ENCODE results near the gene SLC16A3. TPM values are rescaled to one million over a fixed set of nuclear protein-coding genes. Genes with fewer than 3 reads are reported as not detected.

SLC16A3 gene
- total and polyA plus RNA-seq, 11 donors, result 6.5 to 56.0 (median 12.9) TPM

DNA sequence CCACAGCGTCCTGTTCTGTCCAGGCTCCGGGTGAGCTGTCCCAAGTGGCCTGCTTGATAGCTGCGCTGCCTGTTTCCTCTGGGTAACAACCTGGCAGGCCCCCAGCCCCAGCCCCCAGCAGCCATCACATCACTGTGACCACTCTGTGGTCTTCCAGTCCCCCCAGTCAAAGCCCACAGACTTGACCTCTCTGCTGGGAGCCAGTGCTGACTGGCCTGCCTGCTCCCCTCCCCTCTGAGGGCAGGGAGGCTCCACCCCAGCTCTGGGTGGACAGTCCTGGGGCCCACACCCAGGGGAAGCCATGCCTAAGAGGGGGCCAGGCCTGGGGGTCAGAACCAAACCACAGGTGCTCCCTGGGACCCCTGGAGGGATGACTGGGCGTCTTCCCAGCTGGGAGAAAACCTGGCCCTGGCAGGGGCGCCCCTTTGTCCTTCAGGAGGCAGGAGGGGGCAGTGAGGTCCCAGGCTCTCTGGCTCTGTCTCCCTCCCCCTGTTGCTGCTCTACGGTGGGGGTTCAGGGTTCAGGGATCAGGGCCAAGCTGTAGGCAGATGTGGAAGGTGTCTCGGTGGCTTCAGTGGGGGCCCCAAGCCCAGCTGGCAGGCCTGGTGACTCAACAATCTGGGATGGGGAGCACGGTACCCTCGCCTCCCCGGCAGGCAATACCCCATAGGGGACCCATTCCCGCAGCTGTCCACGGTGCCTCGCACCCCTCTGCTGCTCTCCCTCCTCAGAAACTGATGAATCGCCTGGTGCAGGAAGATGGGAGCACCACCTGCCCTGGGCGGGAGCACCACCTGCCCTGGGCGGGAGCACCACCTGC, 1.8 kb upstream of the SLC16A3 start:
- 72 to 85% (median 80%) methylated on average over 12 to 16 of the region's 16 CpGs for WGBS, 4 donors
- peaks cover 0 to 6% (median 0%) of the 10 kb centered on the region in 9 donors for H3K27me3 ChIP-seq
- ATAC-seq, result no peak
- TF ChIP-seq, protein P1, sequence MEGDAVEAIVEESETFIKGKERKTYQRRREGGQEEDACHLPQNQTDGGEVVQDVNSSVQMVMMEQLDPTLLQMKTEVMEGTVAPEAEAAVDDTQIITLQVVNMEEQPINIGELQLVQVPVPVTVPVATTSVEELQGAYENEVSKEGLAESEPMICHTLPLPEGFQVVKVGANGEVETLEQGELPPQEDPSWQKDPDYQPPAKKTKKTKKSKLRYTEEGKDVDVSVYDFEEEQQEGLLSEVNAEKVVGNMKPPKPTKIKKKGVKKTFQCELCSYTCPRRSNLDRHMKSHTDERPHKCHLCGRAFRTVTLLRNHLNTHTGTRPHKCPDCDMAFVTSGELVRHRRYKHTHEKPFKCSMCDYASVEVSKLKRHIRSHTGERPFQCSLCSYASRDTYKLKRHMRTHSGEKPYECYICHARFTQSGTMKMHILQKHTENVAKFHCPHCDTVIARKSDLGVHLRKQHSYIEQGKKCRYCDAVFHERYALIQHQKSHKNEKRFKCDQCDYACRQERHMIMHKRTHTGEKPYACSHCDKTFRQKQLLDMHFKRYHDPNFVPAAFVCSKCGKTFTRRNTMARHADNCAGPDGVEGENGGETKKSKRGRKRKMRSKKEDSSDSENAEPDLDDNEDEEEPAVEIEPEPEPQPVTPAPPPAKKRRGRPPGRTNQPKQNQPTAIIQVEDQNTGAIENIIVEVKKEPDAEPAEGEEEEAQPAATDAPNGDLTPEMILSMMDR (IDR thresholded peaks at IDR 0.05), result no peak
- TF ChIP-seq POLR2A (IDR thresholded peaks at IDR 0.05), result no peak
- DNase-seq, result peak in 1 of 5 donors; percentile 29
- intact Hi-C loops (cut with DNase I), result no loop called here
- no peak overlapping the region for H3K4me3 ChIP-seq
- H3K27ac ChIP-seq, result peak overlapping the region in 1 of 12 donors; percentile 99
- no peaks in the 10 kb centered on the region for H3K9me3 ChIP-seq
- H3K4me1 ChIP-seq, result peaks cover 0 to 58% (median 32%) of the 10 kb centered on the region in 12 donors
- H3K36me3 ChIP-seq, result no peaks in the 10 kb centered on the region

DNA sequence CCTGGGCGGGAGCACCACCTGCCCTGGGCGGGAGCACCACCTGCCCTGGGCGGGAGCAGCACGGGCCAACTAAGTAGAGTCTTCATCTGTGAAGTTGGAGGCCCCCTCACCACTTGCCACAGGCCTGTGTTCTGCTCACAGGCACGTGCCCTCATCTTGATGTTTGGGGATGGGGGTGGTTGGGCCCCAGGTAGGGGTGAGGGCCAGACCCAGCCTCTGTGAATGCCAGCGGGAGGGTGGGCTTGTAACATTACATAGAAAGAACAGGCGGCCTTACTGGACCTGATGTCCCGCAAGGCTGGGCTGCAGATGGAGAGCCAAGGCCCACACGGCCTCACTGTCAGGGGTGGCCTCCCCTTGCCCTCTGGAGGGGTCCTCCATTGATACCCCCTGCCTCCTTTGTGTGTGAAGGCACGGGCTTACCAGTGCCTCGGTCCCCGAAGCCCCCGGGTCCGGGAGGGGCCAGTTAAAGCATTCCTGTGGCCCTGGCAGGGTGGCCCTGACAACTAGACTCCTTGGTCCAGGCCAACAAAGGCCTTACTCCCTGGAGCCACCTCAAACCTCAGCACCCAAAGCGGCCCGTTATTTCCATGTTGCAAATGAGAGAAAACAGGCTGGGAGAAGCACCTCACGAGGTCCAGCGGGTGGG, 1.1 kb upstream of the SLC16A3 start:
- H3K9me3 ChIP-seq, result no peaks in the 10 kb centered on the region
- H3K4me3 ChIP-seq, result peak overlapping the region in 10 of 12 donors; percentile 47 to 93 (median 70)
- WGBS, 4 donors, result 72 to 79% (median 74%) methylated on average over 11 to 18 of the region's 18 CpGs

GRCh38 chr17:82228278-82228841, 482 bp upstream of the SLC16A3 start:
- Histone ChIP-seq H3K36me3 (no peaks in the 10 kb centered on the region), H3K4me1 (peaks cover 0 to 67% (median 38%) of the 10 kb centered on the region in 12 donors), H3K27ac (peak overlapping the region; percentile 82 to 99 (median 92)), H3K4me3 (peak overlapping the region in 11 of 12 donors; percentile 47 to 93 (median 66)), H3K9me3 (no peaks in the 10 kb centered on the region), H3K27me3 (peaks cover 0 to 6% (median 0%) of the 10 kb centered on the region in 9 donors)
- intact Hi-C loops (cut with DNase I), result loop anchor here in 1 of 10 donors (2.0 kb wide), 1 partner anchor 22 kb away; no protein-coding TSS in a partner anchor
- 26 to 47% (median 33%) methylated on average over 37 to 63 of the region's 63 CpGs for WGBS, 4 donors
- DNase-seq (peak; percentile 59 to 87 (median 68)), ATAC-seq (peak in 2 of 4 donors; percentile 1 to 29)
- TF ChIP-seq, protein P1 (IDR thresholded peaks at IDR 0.05), result no peak
- TF ChIP-seq POLR2A (IDR thresholded peaks at IDR 0.05), result no peak

More for the DNA sequence above, 1.1 kb upstream of the SLC16A3 start:
- peak overlapping the region; percentile 82 to 99 (median 92) for H3K27ac ChIP-seq
- ATAC-seq (no peak), DNase-seq (peak in 1 of 5 donors; percentile 10)
- intact Hi-C loops (cut with DNase I), result loop anchor here in 1 of 10 donors (2.0 kb wide), 1 partner anchor 21 kb away; no protein-coding TSS in a partner anchor
- peaks cover 0 to 66% (median 38%) of the 10 kb centered on the region in 12 donors for H3K4me1 ChIP-seq
- TF ChIP-seq, protein P1 (IDR thresholded peaks at IDR 0.05), result no peak
- no peak for TF ChIP-seq POLR2A (IDR thresholded peaks at IDR 0.05)
- H3K36me3 ChIP-seq, result no peaks in the 10 kb centered on the region
- peaks cover 0 to 6% (median 0%) of the 10 kb centered on the region in 9 donors for H3K27me3 ChIP-seq

All from heart left ventricle (tissue), 16 donors.